ENCODE results near the gene FARP2.

DNA sequence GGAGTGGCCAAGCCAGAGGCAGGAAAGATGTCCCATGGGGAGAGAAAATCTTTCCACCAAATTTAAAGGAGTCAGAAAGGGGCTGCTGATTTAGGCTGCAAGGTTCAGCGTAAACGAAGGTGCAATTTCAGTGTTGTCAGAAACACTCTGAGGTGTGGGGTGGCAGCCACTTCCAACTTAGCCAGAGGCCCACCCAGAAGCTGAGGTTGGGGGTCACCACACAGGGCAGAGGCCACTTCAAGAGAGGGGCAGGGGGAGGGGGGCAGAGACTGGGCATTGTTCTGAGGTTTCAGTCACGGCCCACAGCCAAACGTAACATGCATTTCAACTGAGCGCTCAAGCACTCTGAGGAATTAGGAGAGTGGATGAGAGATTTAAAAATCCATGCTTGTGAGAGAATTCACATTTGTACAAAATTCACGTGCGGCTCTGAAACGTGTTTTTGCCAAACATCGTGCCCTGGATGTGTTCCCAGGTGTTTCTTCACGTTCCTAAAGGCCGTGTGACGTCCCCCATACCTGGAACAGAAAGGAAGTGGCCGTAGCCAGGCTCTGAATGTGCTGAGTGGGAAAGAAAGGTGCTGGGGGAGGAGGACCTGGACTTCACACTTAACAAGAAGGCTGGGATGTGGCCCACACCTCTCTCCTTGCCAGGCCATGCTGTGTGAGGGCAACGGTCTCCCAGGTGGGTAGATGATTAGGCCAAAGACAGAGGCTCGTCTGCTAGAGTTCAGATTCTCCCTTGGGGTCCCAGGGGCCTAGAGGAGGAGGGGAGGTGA is 182.9 kb downstream of the FARP2 start:
- TF ChIP-seq ARNTL (CRISPR knock-in tag; IDR thresholded peaks at IDR 0.05; ENCODE audit: borderline replicate concordance, low read depth) (no peak), ZNF565 (CRISPR knock-in tag; conservative IDR thresholded peaks at IDR 0.05; ENCODE audit: low read depth) (no peak), PPARA (CRISPR knock-in tag; IDR thresholded peaks at IDR 0.05; ENCODE audit: borderline replicate concordance) (no peak), ZFP30 (CRISPR knock-in tag; IDR thresholded peaks at IDR 0.05) (no peak), TCF4 (CRISPR knock-in tag; IDR thresholded peaks at IDR 0.05; ENCODE audit: borderline replicate concordance) (no peak)
- TF ChIP-seq, protein P1, sequence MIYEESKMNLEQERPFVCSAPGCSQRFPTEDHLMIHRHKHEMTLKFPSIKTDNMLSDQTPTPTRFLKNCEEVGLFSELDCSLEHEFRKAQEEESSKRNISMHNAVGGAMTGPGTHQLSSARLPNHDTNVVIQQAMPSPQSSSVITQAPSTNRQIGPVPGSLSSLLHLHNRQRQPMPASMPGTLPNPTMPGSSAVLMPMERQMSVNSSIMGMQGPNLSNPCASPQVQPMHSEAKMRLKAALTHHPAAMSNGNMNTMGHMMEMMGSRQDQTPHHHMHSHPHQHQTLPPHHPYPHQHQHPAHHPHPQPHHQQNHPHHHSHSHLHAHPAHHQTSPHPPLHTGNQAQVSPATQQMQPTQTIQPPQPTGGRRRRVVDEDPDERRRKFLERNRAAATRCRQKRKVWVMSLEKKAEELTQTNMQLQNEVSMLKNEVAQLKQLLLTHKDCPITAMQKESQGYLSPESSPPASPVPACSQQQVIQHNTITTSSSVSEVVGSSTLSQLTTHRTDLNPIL (CRISPR knock-in tag; IDR thresholded peaks at IDR 0.05; ENCODE audit: low read depth): no peak
